Activated naive CD4-positive, alpha-beta T cell (primary cell): ENCODE results near the gene EDN2.

ENCODE experiments used
- DNase-seq, 4 experiments: peaks; one replicate each; lab custom pipeline; 2025; lab: John Stamatoyannopoulos, UW

Gene EDN2

GRCh38 chr1:41437011-41437355 is 47.5 kb downstream of the EDN2 start:
- no peak for DNase-seq

- no peak for DNase-seq
Measured at GRCh38 chr1:41436281-41437010, 48.0 kb downstream of the EDN2 start.

GRCh38 chr1:41435570-41436178 is 48.8 kb downstream of the EDN2 start:
- DNase-seq, result no peak

GRCh38 chr1:41434748-41435449 is 49.6 kb downstream of the EDN2 start:
- DNase-seq, result no peak

DNA sequence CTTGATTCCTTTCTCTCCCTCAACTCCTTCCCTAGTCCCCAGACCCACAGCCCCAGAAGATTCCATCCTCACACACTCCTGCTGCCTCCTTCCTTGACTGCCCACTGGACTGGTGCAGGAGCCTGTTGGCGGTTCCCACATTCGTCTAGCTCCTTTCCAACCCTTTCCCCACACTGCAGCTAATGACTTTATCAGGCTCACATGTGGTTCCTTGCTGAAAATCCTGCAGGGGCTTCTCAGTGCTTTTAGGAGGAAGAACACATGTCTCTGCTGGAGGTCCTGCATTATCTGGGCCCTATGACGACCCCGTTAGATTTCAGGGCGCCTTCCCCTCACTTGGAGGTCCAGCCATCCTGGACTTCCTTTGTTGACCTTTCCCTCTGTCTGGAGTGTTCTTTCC is 50.2 kb downstream of the EDN2 start:
- no peak for DNase-seq

DNA sequence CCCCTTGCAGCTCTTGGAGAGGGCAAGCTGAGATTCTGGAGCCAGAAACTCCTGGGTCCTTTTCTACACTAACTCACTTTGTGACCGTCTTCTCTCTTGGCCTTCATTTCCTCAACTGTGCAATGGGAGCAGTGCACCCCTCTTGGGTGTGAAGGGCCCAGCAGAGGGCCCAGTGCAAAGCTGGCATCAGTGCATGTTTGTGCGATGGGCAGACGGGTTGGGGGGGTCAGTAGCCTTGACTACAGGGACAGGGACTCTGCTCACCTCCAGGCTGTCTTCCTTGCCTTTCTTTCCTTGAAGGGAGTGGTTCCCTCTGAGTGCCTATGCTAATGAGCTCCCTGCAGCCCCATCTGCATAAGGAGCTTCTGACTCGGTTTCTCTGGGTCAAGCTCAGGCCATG is 51.0 kb downstream of the EDN2 start:
- DNase-seq, result no peak

- peak; percentile 34 to 66 (median 49) for DNase-seq
Measured at GRCh38 chr1:41432481-41433280, 51.8 kb downstream of the EDN2 start.

GRCh38 chr1:41431490-41432350 is 52.8 kb downstream of the EDN2 start:
- no peak for DNase-seq

GRCh38 chr1:41430582-41430981 is 53.9 kb downstream of the EDN2 start:
- DNase-seq, result no peak

- DNase-seq, result no peak
Measured at GRCh38 chr1:41430069-41430468, 54.4 kb downstream of the EDN2 start.

DNA sequence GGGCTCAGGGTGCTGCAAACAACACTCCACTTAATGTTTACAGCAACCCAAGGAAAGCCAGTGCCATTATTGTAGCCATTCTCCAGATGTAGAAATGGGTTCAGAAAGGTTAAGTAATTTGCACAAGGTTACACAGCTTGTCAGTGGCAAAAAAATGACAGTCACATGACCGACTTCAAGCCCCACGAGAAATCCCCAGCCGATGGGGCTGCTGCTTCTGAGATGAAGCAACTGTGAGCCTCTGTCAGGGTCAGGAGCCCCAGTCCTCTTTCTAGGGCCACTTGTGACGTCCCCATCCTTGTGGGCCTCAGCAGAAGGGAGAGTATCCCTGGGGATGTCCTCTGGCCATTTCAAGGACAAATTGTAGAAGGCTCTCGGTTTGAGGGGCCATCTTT is 54.8 kb downstream of the EDN2 start:
- no peak for DNase-seq
